ENCODE results near the gene FYN. TPM values are rescaled to one million over a fixed set of nuclear protein-coding genes. Genes with fewer than 3 reads are reported as not detected.

Gene FYN
- total and polyA plus RNA-seq, 10 of the 15 experiments (the other 5 are each of a cell fraction or from before 2014, with no cell fraction given): 51.4 to 247 (median 138) TPM

GRCh38 chr6:111727802-111728201 lies 145.4 kb downstream of the FYN start:
- POLR2A ChIA-PET: interaction anchor here (2.6 kb wide), 1 partner anchor 36 kb away, joined by 8 read pairs; no protein-coding TSS in a partner anchor
- no peaks in the 10 kb centered on the region for H4K20me1 ChIP-seq (ENCODE audit: control insufficient read depth, insufficient read depth)
- peaks cover 8 to 10% of the 10 kb centered on the region in 2 experiments; a peak in 3 of 4 replicates for H3K36me3 ChIP-seq (ENCODE audit: control insufficient read depth in 2 of 2, insufficient read depth in 2 of 2, low read length in 1 of 2)
- H3K9me3 ChIP-seq (replicated peaks; ENCODE audit: control insufficient read depth, insufficient read depth, low read length): peaks cover 9% of the 10 kb centered on the region; the same call in 2 of the 3 replicates
- DNase-seq (ENCODE audit: low read depth, low spot score) (no peak), FAIRE-seq (no peak), ATAC-seq (no peak)
- intact Hi-C loops (cut with micrococcal nuclease; ENCODE audit: unreplicated experiment) (no loop called here), in situ Hi-C loops (cut with MboI) (loop anchor here (25.0 kb wide), 1 partner anchor 1909 kb away; no protein-coding TSS in a partner anchor)
- no peak overlapping the region for H3K4me3 ChIP-seq
- peaks cover 23% of the 10 kb centered on the region for H3K79me2 ChIP-seq (ENCODE audit: control insufficient read depth, insufficient read depth, low read length)
- CTCF ChIA-PET: interaction anchor here (0.8 to 4.6 kb wide), 2 partner anchors 8 to 76 kb away, joined by 3 to 26 read pairs; no protein-coding TSS in a partner anchor
- SMC1A ChIA-PET (ENCODE audit: uncharacterized antibody, unreplicated experiment): interaction anchor here (0.9 to 8.2 kb wide), 3 partner anchors 14 to 139 kb away, joined by 3 to 181 read pairs (median 3); no protein-coding TSS in a partner anchor
- TF ChIP-seq CTCF (IDR thresholded peaks at IDR 0.05 in 2 of 3, conservative IDR thresholded peaks at IDR 0.05 in 1 of 3; ENCODE audit: control insufficient read depth in 2 of 3, extremely low read depth in 1 of 3, insufficient read depth in 1 of 3, low read depth in 3 of 3, low read length in 3 of 3) (peak in 2 of 3 experiments; percentile 11 to 38; a peak in 1 of 6 replicates), ESRRA (IDR thresholded peaks at IDR 0.05; ENCODE audit: low read length) (no peak), CHD4 (IDR thresholded peaks at IDR 0.05) (no peak), STAT3 (IDR thresholded peaks at IDR 0.05; ENCODE audit: low read depth, low read length) (no peak), RAD21 (IDR thresholded peaks at IDR 0.05; ENCODE audit: insufficient read depth, low read depth, low read length) (no peak)
- RAD21 ChIA-PET (ENCODE audit: unreplicated experiment): no interaction called here
- no peaks in the 10 kb centered on the region for H3K27me3 ChIP-seq (replicated peaks in 1 of 2; ENCODE audit: control insufficient read depth in 2 of 2, insufficient read depth in 2 of 2, low read length in 1 of 2)
- H3K27ac ChIP-seq (ENCODE audit: control insufficient read depth, insufficient read depth): no peak overlapping the region
- H3K4me1 ChIP-seq (ENCODE audit: control insufficient read depth, insufficient read depth, low read length): peaks cover 48% of the 10 kb centered on the region
- no TSS peak for BruUV-seq (replicated peaks)
- H3K4me2 ChIP-seq (ENCODE audit: control insufficient read depth, insufficient read depth): no peak overlapping the region
- H3K9ac ChIP-seq (ENCODE audit: control insufficient read depth, insufficient read depth, low read length): no peak overlapping the region
- H2AFZ ChIP-seq (ENCODE audit: control insufficient read depth, low read depth, low read length): no peak overlapping the region
- WGBS (ENCODE audit: insufficient coverage, insufficient replicate concordance, low lambda C conversion rate, missing lambda C conversion rate): 77% methylated on average over 3 of the region's 3 CpGs
